GM18870 (cell line): ENCODE results near the gene MTM1.

ENCODE experiments used
- ATAC-seq: cut with Tn5 transposase; IDR thresholded peaks from one replicate; pipeline ENCODE4 v1.9.1; 2021; ENCODE audit warnings: moderate library complexity; ENCODE audit not compliant: unreplicated experiment

The MTM1 gene

DNA sequence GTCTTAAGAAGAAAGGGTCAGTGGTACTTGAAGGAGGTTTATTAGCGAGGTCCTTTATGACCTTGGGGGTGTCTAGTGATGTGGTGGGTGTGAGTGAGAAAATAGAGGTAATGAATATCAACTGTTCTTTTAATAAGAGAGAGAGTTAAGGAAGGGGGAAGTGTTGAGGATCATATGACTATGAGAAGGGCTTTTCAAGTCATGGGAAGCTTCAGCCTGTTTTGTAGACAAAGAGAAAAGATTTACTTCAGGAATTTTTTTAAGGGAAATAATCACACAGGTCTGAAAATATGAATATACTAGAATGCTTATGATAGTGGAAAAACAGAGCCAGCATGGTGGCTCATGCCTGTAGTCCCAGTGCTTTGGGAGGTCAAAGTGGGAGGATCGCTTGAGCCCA is 83.5 kb downstream of the MTM1 start:
- ATAC-seq: no peak

DNA sequence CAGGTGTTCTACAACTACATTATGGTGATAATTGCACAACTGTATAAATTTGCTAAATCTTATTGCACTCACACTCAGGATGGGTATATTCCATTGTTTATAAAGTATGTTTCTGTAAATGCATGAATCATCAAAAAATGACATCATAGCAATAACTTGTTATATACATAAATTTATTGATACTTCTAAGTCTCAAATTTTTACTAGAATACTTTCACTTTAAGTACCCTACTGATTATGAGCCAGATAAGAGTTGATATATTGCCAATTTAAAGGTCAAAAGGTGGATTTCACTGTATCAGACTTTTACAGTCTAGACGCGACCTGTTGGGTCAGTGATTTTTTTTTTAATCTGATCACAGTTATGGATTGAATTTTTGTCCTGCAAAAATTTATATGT is 87.4 kb downstream of the MTM1 start:
- ATAC-seq: no peak

GRCh38 chrX:150663073-150663472 is 94.7 kb downstream of the MTM1 start:
- no peak for ATAC-seq

- no peak for ATAC-seq
Observed at GRCh38 chrX:150664290-150664689, 95.9 kb downstream of the MTM1 start.

DNA sequence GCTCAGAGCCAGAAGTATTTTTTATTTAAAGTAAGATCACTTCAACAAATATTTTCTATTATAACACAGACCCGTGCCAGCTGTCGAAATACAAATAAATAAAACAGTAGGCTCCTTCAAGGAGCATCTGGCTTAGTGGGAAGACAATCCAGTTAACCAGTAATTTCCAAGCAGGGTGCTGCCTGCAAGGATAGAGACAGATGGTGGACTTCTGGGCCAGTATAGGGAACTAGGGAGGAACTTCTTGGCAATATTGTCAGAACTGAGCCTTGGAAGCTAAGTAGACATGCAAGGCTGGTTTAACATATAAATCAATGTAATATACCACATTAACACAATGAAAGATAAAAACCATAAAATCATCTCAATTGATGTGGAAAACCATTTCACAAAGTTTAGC is 107.8 kb downstream of the MTM1 start:
- ATAC-seq: no peak

DNA sequence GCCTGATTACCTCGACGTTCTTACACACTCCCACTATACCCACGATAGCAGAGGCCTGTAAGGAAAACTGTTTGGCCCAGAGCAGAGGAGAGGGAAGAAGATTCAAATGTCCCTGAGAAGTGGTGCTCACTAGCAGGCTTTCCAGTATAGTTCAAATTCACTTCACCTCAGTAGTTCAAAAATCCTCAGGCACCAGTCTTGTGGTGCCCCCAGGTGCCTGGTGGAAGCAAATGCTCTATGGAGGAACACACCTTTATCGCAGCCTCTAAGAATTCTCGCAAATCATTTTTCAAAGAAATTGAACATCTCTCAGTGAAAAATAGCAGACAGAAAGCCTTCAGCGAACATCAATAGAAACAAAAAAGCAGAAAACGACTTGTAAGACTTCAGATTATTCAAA is 112.6 kb downstream of the MTM1 start:
- no peak for ATAC-seq

GRCh38 chrX:150683112-150683511 is 114.7 kb downstream of the MTM1 start:
- ATAC-seq: no peak

- ATAC-seq: no peak
Observed at GRCh38 chrX:150683536-150684146, 115.2 kb downstream of the MTM1 start.

DNA sequence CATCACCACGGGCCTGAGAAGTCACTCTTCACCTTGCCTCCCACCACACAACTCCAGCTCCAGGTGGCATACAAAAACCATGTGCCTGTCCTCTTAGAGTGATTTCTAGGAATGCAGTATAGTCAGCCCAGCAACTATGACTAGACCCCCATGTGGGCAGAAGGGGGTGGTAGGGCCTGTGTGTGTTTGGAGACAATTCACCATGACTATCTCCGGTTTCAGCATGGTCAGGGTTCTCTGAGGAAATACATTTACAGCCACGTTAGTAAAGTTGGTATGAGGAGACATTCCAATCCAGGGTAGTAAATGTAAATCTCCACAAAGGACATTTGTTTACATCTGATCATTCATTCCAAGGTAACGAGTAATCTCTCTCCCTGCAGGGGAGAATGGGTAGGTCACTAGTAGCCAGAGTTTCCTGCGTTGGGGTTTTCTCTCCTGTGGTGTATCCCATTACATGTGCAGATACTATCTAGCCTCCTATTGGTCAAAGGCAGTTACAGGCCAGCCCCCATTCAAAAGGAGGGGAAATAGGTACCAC is 120.6 kb downstream of the MTM1 start:
- ATAC-seq: no peak

- ATAC-seq: no peak
Observed at GRCh38 chrX:150690126-150690525, 121.7 kb downstream of the MTM1 start.

GRCh38 chrX:150692296-150692695 is 123.9 kb downstream of the MTM1 start:
- ATAC-seq: no peak

- no peak for ATAC-seq
Observed at GRCh38 chrX:150692831-150693724, 124.7 kb downstream of the MTM1 start, which contains the start of gene MTMR1. TSS of gene MTMR1 (plus strand) at chrX:150693396. CDS start at chrX:150693531, 135 bp downstream.

- peak; percentile 49 for ATAC-seq
Observed at GRCh38 chrX:150693725-150694574, 125.5 kb downstream of the MTM1 start.

DNA sequence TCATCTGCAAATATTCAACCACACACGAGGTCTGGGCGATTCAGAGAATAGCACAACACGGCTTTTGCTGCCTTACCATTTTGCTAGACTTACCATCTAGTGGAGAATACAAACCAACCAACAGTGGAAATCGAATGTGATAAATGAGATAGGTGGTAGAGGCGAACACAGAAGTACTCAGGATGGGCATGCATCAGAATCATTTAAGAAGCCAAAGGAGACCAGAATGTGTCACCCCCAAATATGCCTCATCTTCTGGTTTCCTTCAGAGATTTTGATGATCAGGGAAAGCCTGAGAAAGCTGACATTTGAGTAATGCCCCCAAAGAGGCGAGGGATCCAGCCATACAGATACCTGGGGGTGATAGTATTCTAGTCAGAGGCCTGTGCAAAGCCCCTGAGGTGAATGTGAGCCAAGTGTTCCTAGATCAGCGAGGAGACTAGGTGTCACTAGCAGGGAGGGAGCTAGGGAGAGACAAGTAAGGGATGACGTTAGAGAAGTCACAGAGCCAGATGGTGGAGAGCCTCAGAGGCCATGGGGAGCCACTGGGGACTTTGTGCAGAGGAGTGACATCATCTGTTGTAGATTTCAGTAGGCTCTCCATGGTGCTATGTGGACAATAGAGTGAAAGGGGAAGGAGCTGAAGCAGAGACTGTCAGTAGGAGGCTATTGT is 126.5 kb downstream of the MTM1 start:
- peak; percentile 36 for ATAC-seq

DNA sequence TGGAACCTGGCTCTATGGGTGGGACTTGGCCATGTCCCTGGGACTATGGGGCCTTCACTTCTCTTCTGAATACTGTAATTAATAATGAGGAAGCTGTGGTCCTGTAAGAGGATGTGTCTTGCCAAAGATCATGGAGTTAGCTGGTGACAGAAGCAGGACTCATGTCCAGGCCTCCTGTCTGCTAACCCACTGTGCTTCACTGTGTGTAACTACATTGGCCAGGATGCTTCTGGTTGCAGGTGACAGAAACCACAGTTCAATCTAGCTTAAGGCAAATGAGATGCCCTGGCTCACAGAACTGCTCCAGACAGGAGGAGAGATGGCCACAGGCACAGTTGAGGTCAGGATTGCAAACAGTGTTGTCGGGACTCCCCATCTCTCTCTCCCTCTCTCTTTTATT is 127.9 kb downstream of the MTM1 start:
- no peak for ATAC-seq

- no peak for ATAC-seq
Observed at GRCh38 chrX:150696866-150697265, 128.4 kb downstream of the MTM1 start.

GRCh38 chrX:150697641-150698040 is 129.2 kb downstream of the MTM1 start:
- ATAC-seq: no peak

DNA sequence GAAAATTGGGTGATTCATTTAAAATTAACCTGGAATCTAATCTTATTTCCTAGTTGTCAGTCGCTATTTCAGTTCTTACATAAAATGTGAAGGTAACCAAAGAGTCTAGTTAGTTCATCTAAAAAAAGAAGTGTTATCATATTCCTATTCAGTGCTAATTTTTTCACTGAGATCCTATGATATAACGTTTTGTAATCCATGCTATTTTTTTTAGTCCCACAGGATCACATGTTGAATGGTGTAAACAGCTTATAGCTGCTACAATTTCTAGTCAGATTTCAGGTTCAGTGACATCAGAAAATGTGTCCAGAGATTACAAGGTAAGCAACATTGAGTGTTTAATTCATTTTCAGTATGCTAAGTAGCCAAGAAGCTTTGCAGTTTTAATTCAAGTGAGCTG is 130.6 kb downstream of the MTM1 start:
- ATAC-seq: no peak

GRCh38 chrX:150700107-150700506 is 131.7 kb downstream of the MTM1 start:
- no peak for ATAC-seq

- no peak for ATAC-seq
Observed at GRCh38 chrX:150701377-150701776, 133.0 kb downstream of the MTM1 start.
